Measurements from ENCODE around the gene MYO1H.

DNA sequence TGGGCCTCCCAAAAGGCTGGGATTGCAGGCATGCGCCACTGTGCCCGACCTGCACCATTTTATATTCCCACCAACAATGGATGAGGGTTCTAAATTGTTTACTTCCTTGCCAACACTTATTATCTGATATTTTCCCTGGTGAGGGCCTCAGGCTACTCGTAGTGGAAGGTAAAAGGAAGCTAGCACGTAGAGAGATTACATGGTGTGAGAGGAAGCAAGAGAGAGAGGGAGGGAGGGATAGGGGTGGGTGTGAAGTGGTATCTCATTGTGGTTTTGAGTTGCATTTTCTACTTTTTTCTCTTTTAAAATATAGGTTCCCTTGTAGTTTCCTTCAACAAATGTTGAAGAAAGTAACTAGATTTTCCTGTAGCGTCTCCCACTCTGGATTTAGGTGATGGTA lies 30.9 kb downstream of the MYO1H start:
- TF ChIP-seq, protein P1, sequence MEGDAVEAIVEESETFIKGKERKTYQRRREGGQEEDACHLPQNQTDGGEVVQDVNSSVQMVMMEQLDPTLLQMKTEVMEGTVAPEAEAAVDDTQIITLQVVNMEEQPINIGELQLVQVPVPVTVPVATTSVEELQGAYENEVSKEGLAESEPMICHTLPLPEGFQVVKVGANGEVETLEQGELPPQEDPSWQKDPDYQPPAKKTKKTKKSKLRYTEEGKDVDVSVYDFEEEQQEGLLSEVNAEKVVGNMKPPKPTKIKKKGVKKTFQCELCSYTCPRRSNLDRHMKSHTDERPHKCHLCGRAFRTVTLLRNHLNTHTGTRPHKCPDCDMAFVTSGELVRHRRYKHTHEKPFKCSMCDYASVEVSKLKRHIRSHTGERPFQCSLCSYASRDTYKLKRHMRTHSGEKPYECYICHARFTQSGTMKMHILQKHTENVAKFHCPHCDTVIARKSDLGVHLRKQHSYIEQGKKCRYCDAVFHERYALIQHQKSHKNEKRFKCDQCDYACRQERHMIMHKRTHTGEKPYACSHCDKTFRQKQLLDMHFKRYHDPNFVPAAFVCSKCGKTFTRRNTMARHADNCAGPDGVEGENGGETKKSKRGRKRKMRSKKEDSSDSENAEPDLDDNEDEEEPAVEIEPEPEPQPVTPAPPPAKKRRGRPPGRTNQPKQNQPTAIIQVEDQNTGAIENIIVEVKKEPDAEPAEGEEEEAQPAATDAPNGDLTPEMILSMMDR (IDR thresholded peaks at IDR 0.05 in 4 of 5, conservative IDR thresholded peaks at IDR 0.05 in 1 of 5) = no peak
- TF ChIP-seq POLR2A (IDR thresholded peaks at IDR 0.05) = no peak

Data from gastrocnemius medialis (tissue), 4 donors.